GM21526 (cell line): ENCODE data around the gene GABRB1.

Experiments
- ATAC-seq: cut with Tn5 transposase; IDR thresholded peaks from one replicate; pipeline ENCODE4 v1.9.1; 2021; ENCODE audit warnings: moderate library complexity; ENCODE audit not compliant: unreplicated experiment, low FRiP score

Gene GABRB1

GRCh38 chr4:47031011-47031678 lies at the start of gene GABRB1:
Gene GABRB1 (plus strand): TSS chr4:47031567.
- no peak for ATAC-seq

GRCh38 chr4:46984781-46985180 lies 46.6 kb upstream of the GABRB1 start:
- no peak for ATAC-seq

- no peak for ATAC-seq
Measured at GRCh38 chr4:46986922-46987638, 44.3 kb upstream of the GABRB1 start.

GRCh38 chr4:46992338-46992737 lies 39.0 kb upstream of the GABRB1 start:
- no peak for ATAC-seq

- no peak for ATAC-seq
Measured at GRCh38 chr4:46993075-46994006, 38.0 kb upstream of the GABRB1 start, which contains the start of gene GABRA4. Gene GABRA4 (minus strand): TSS chr4:46993581. CDS start chr4:46993424, 157 bp downstream.

GRCh38 chr4:46994007-46994405 lies 37.4 kb upstream of the GABRB1 start:
- no peak for ATAC-seq

GRCh38 chr4:46999566-46999965 lies 31.8 kb upstream of the GABRB1 start:
- ATAC-seq, result no peak

GRCh38 chr4:47000406-47000805 lies 31.0 kb upstream of the GABRB1 start:
- no peak for ATAC-seq

GRCh38 chr4:47002580-47002979 lies 28.8 kb upstream of the GABRB1 start:
- peak; percentile 61 for ATAC-seq

- ATAC-seq, result no peak
Measured at GRCh38 chr4:47010347-47010911, 20.9 kb upstream of the GABRB1 start.

GRCh38 chr4:47010912-47011446 lies 20.4 kb upstream of the GABRB1 start:
- peak; percentile 87 for ATAC-seq

- no peak for ATAC-seq
Measured at GRCh38 chr4:47012676-47013075, 18.7 kb upstream of the GABRB1 start.

- ATAC-seq, result no peak
Measured at GRCh38 chr4:47013373-47013772, 18.0 kb upstream of the GABRB1 start.

GRCh38 chr4:47017081-47017480 lies 14.3 kb upstream of the GABRB1 start:
- ATAC-seq, result no peak

- no peak for ATAC-seq
Measured at GRCh38 chr4:47017494-47017893, 13.9 kb upstream of the GABRB1 start.

- no peak for ATAC-seq
Measured at GRCh38 chr4:47031751-47032404, 511 bp downstream of the GABRB1 start.

- peak; percentile 83 for ATAC-seq
Measured at GRCh38 chr4:47032405-47033106, 1.2 kb downstream of the GABRB1 start.

GRCh38 chr4:47038263-47038662 lies 6.9 kb downstream of the GABRB1 start:
- no peak for ATAC-seq

- no peak for ATAC-seq
Measured at GRCh38 chr4:47040828-47041227, 9.5 kb downstream of the GABRB1 start.
